GM21717 (cell line): ENCODE results near the gene BNIP3.
"Not testable (repeated sequence)": the region's sequence is repeated elsewhere in the genome, so short reads cannot be mapped to it uniquely, and the experiment has no call there.

Source experiments
- ATAC-seq: cut with Tn5 transposase; IDR thresholded peaks from one replicate; pipeline ENCODE4 v1.9.1; 2021; ENCODE audit warnings: mild to moderate bottlenecking, moderate library complexity; ENCODE audit not compliant: unreplicated experiment

Gene BNIP3

DNA sequence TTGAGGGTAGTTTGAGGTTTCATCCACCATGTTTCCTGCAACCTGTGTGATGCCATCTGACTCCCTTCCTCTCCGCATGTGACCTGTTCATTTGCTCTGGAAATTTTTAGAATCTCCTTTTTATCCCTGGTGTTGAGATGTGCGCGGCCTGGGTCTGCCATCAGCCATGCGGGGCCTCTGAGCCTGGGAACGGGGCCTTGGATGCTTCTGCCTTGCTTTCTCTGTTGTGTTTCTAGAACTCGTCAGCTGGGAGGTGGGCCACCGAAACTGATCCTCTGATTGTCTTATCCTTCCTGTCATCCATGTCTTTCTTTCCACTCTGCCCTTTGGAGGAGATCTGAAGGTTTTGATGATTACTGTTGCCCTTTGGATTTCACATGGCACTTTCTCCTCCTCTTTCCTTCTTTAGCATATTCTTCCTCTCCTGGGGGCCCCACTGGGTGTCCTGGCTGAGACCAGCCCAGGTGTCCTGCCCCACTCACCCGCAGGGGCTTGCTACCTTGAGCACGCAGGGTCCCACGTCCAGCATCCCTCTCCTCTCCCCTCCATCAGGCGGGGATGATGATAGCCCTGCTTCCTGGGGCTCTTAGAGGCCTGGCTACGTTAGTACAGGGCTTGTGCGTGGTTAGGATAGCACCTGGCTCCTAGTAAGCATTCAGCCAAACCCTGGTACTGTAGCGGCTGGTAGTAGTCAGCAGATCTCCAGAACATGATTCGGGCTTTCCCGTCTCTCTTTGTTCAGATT, 51.0 kb downstream of the BNIP3 start:
- no peak for ATAC-seq

GRCh38 chr10:131930150-131930549, 51.6 kb downstream of the BNIP3 start:
- no peak for ATAC-seq

DNA sequence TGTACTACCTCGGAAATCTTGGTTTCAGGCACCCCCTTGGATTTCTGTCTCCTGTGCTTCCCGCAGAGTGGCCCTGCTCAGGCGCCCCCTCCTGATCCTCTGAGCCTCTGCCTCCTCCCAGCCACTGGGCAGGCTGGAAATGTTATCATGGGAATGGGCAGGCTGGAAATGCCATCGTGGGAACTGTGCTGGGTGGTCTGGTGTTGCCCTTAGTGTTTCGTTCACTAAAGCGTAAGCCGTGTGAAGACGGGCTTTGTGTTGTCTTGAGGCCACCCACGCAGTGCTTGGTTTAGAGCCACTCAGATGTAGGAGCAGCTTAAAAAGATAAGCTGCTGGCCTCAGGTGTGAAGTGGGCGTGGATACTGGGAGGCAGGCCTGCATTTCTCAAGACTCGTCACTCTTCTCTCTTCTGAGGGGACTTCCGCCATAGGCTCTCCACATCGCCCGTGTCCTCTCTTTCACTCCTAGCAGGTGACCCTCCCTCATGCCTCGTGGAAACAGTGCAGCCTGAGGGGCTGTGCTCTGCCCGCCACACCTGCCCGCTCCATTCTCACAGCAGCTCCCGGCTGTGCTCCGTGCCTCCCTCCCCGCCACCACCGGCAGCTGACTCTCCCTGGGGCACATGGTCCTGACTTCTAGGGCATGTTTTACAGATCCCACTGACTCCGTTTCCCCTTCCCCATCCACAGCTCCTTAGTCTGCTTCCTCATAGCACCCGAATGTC, 52.4 kb downstream of the BNIP3 start:
- ATAC-seq: no peak

GRCh38 chr10:131928248-131929095, 53.3 kb downstream of the BNIP3 start:
- peak; percentile 85 for ATAC-seq

DNA sequence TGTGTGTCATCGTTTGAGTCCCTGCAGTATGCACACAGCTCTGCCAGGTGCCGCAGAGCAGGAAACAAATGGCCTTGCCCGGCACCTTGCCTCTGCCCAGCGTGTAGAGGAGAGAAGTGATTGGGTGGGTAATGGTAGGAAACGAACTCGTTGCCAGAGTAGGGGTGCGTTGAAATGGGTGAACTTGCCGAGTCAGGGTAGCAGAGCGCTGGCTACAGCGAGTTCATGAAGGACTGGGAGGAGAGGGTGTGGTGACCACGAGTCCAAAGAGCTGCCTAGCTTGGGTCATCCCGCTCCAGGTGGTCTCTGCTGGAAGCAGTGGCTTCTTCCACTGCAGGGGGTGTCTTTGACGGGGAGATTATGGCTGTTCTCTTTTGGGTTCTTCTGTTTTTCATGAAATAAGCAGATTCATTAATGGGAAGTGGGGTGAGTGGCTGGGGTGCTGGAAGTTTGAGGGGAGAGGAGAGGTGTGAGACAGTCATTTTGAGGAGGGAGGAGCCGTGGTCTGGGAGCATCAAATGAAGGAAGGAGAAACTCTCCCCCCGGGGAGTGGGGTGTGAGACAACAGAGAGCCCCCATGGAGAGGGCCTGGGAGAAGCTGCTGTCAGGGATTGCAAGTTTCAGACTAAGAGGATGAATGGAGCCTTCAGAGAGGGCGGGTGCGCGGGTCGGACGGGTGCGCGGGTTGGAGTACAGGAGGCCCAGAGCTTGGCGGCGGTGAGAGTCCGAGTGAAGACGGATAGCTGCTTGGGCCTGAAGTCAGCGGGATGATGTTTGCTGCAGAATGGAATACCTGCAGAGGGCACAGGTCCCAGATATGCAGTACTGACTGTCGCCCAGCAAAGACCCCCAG, 54.8 kb downstream of the BNIP3 start:
- no peak for ATAC-seq

GRCh38 chr10:131926253-131926652, 55.5 kb downstream of the BNIP3 start:
- no peak for ATAC-seq

- no peak for ATAC-seq
These were observed 56.0 kb downstream of the BNIP3 start for GRCh38 chr10:131925716-131926115.

- no peak for ATAC-seq
These were observed 56.6 kb downstream of the BNIP3 start for GRCh38 chr10:131925011-131925649.

GRCh38 chr10:131923038-131923756, 58.5 kb downstream of the BNIP3 start:
- ATAC-seq: no peak

- peak; percentile 83 for ATAC-seq
These were observed 60.5 kb downstream of the BNIP3 start for GRCh38 chr10:131921184-131921583.

DNA sequence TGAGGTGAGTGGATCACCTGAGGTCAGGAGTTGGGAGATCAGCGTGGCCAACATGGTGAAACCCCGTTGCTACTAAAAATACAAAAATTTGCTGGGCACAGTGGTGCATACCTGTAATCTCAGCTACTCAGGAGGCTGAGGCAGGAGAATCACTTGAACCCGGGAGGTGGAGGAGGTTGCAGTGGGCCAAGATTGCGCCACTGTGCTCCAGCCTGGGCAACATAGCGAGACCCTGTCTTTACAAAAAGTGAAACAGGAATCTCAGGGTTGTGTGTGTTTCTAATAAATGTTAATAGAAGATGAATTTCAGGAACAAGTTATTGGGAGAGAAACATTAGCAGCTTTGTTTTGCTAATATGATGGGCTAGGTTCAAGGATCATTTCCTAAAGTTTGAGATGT, 61.0 kb downstream of the BNIP3 start:
- no peak for ATAC-seq

DNA sequence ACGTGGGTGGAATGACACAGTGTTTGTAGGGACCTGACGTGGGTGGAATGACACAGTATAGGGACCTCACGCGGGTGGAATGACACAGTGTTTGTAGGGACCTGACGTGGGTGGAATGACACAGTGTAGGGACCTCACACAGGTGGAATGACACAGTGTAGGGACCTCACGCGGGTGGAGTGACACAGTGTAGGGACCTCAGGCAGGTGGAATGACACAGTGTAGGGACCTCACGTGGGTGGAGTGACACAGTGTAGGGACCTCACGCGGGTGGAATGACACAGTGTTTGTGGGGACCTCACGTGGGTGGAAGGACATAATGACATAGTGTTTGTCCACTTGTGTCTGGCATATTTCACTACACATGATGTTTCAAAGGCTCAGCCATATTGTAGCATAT, 61.6 kb downstream of the BNIP3 start:
- no peak for ATAC-seq

DNA sequence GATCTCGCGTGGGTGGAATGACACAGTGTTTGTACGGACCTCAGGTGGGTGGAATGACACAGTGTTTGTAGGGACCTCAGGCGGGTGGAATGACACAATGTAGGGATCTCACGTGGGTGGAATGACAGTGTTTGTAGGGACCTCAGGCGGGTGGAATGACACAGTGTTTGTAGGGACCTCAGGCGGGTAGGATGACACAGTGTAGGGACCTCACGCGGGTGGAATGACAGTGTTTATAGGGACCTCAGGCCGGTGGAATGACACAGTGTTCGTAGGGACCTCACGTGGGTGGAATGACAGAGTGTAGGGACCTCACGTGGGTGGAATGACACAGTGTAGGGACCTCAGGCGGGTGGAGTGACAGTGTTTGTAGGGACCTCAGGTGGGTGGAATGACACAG, 62.3 kb downstream of the BNIP3 start:
- ATAC-seq: not testable (repeated sequence)
